ENCODE results near the gene ARMH1.
A peak's percentile ranks its signal among the peaks of the same experiment; 100 is the strongest.

ARMH1 gene

GRCh38 chr1:44672961-44673674, 1.4 kb upstream of the ARMH1 start:
- TF ChIP-seq USF1 (IDR thresholded peaks at IDR 0.05): no peak
- no peak for TF ChIP-seq EGR1 (IDR thresholded peaks at IDR 0.05)

GRCh38 chr1:44673675-44674112, 820 bp upstream of the ARMH1 start:
- TF ChIP-seq EP300 (IDR thresholded peaks at IDR 0.05; ENCODE audit: borderline replicate concordance) (no peak), YY1 (IDR thresholded peaks at IDR 0.05; ENCODE audit: low read depth) (no peak), TAF1 (IDR thresholded peaks at IDR 0.05; ENCODE audit: low read depth) (peak; percentile 34; the same call in 1 of the 2 replicates)

GRCh38 chr1:44675186-44675585, 672 bp downstream of the ARMH1 start:
- no peak for TF ChIP-seq TEAD4 (IDR thresholded peaks at IDR 0.05)
- no peak for TF ChIP-seq EP300 (IDR thresholded peaks at IDR 0.05; ENCODE audit: borderline replicate concordance)
- TF ChIP-seq RAD21 (IDR thresholded peaks at IDR 0.05; ENCODE audit: low read depth): no peak
- no peak for TF ChIP-seq EGR1 (IDR thresholded peaks at IDR 0.05)
- TF ChIP-seq MAX (IDR thresholded peaks at IDR 0.05): no peak
- no peak for TF ChIP-seq USF1 (IDR thresholded peaks at IDR 0.05)

- TF ChIP-seq TCF12 (IDR thresholded peaks at IDR 0.05; ENCODE audit: low read depth): no peak
- no peak for TF ChIP-seq RAD21 (IDR thresholded peaks at IDR 0.05; ENCODE audit: low read depth)
- no peak for TF ChIP-seq CEBPB (IDR thresholded peaks at IDR 0.05)
- TF ChIP-seq CREB1 (IDR thresholded peaks at IDR 0.05; ENCODE audit: low read depth): no peak
- no peak for TF ChIP-seq FOXM1 (IDR thresholded peaks at IDR 0.05; ENCODE audit: borderline replicate concordance, low read depth)
- TF ChIP-seq TAF1 (IDR thresholded peaks at IDR 0.05; ENCODE audit: low read depth): no peak
- TF ChIP-seq USF1 (IDR thresholded peaks at IDR 0.05): no peak
- no peak for TF ChIP-seq MAX (IDR thresholded peaks at IDR 0.05)
- TF ChIP-seq EP300 (IDR thresholded peaks at IDR 0.05; ENCODE audit: borderline replicate concordance): no peak
- TF ChIP-seq TEAD4 (IDR thresholded peaks at IDR 0.05): no peak
- TF ChIP-seq EGR1 (IDR thresholded peaks at IDR 0.05): no peak
These were observed 2.1 kb downstream of the ARMH1 start for GRCh38 chr1:44676484-44677200.

- TF ChIP-seq CEBPB (IDR thresholded peaks at IDR 0.05): peak; percentile 79
- TF ChIP-seq NFIC (IDR thresholded peaks at IDR 0.05): no peak
- peak; percentile 44 for TF ChIP-seq RAD21 (IDR thresholded peaks at IDR 0.05; ENCODE audit: low read depth)
- no peak for TF ChIP-seq EP300 (IDR thresholded peaks at IDR 0.05; ENCODE audit: borderline replicate concordance)
- TF ChIP-seq CREB1 (IDR thresholded peaks at IDR 0.05; ENCODE audit: low read depth): no peak
- TF ChIP-seq FOXM1 (IDR thresholded peaks at IDR 0.05; ENCODE audit: borderline replicate concordance, low read depth): no peak
These were observed 2.8 kb downstream of the ARMH1 start for GRCh38 chr1:44677201-44677766.

- TF ChIP-seq EGR1 (IDR thresholded peaks at IDR 0.05) (no peak), EP300 (IDR thresholded peaks at IDR 0.05; ENCODE audit: borderline replicate concordance) (no peak), MAX (IDR thresholded peaks at IDR 0.05) (no peak), NFIC (IDR thresholded peaks at IDR 0.05) (no peak), FOXM1 (IDR thresholded peaks at IDR 0.05; ENCODE audit: borderline replicate concordance, low read depth) (no peak)
These were observed 3.6 kb downstream of the ARMH1 start for GRCh38 chr1:44678120-44678519.

GRCh38 chr1:44678626-44679025, 4.1 kb downstream of the ARMH1 start:
- TF ChIP-seq USF1 (IDR thresholded peaks at IDR 0.05) (no peak), FOXM1 (IDR thresholded peaks at IDR 0.05; ENCODE audit: borderline replicate concordance, low read depth) (no peak), TCF12 (IDR thresholded peaks at IDR 0.05; ENCODE audit: low read depth) (no peak), TAF1 (IDR thresholded peaks at IDR 0.05; ENCODE audit: low read depth) (no peak), EGR1 (IDR thresholded peaks at IDR 0.05) (no peak), CEBPB (IDR thresholded peaks at IDR 0.05) (no peak), ZBTB7A (IDR thresholded peaks at IDR 0.05; ENCODE audit: low read depth) (no peak), YY1 (IDR thresholded peaks at IDR 0.05; ENCODE audit: low read depth) (no peak), EP300 (IDR thresholded peaks at IDR 0.05; ENCODE audit: borderline replicate concordance) (no peak), TEAD4 (IDR thresholded peaks at IDR 0.05) (no peak)

- TF ChIP-seq CEBPB (IDR thresholded peaks at IDR 0.05) (no peak), RAD21 (IDR thresholded peaks at IDR 0.05; ENCODE audit: low read depth) (no peak), YY1 (IDR thresholded peaks at IDR 0.05; ENCODE audit: low read depth) (no peak), REST (IDR thresholded peaks at IDR 0.05; ENCODE audit: low read depth) (no peak), TAF1 (IDR thresholded peaks at IDR 0.05; ENCODE audit: low read depth) (no peak), TEAD4 (IDR thresholded peaks at IDR 0.05) (no peak), TCF12 (IDR thresholded peaks at IDR 0.05; ENCODE audit: low read depth) (no peak), EGR1 (IDR thresholded peaks at IDR 0.05) (no peak), USF1 (IDR thresholded peaks at IDR 0.05) (no peak), MAX (IDR thresholded peaks at IDR 0.05) (no peak), ZBTB7A (IDR thresholded peaks at IDR 0.05; ENCODE audit: low read depth) (no peak), CREB1 (IDR thresholded peaks at IDR 0.05; ENCODE audit: low read depth) (no peak), EP300 (IDR thresholded peaks at IDR 0.05; ENCODE audit: borderline replicate concordance) (no peak), NFIC (IDR thresholded peaks at IDR 0.05) (no peak), FOXM1 (IDR thresholded peaks at IDR 0.05; ENCODE audit: borderline replicate concordance, low read depth) (no peak)
These were observed 5.0 kb downstream of the ARMH1 start for GRCh38 chr1:44679468-44679867.
